ENCODE measurements around the gene HSPH1.

Gene HSPH1

DNA sequence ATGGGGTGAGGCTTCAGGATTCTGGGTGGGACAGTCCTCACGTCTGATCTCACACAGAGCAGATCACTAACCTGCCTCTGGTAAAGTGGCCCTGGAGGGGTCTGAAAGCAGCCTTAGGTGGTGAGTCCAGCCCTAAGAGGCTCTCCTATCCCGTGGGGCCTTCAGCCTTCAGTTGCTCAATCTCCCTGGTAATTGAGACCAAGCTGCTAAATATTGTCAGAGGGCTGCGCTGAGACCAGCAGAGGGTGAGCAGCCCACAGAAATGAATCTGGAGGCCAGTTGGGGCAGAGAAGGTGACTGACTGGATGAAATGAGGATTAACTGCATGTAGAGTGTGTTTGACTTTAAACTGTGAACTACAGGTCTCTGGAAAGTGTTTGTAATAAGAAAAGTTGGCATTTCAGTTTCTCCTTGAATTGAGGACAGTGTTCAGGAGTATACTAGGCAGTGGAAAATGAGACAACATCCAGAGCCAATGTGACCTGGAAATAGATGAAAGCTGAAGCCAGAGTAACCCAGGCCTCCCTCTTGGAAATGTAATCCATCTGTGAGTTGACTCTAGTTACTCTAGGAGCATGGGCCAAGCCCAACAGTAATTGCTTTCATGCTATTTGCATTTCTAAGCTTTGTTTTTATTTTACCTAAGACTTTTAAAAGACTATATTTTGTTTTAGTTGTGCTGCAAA is 14.3 kb upstream of the HSPH1 start:
- no peak for DNase-seq

DNA sequence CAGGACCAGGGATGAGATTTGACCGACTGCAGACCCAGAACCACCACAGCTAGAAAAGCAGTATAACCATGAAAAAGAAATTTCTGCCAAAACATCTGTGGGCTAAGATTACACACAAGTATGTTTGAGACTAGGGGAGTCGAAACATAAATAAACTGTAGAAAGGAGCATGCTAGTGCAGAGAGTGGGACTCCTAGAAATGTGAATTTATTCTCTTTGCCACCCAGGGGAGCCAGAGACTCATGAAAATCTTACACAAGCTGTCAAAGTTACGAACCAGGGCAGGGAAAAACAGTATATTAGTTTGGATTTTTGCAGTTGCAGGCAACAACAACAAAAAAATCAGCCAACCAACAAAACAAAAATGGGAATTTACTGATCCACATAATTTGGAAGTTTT is 12.3 kb upstream of the HSPH1 start:
- DNase-seq: peak; percentile 33

DNA sequence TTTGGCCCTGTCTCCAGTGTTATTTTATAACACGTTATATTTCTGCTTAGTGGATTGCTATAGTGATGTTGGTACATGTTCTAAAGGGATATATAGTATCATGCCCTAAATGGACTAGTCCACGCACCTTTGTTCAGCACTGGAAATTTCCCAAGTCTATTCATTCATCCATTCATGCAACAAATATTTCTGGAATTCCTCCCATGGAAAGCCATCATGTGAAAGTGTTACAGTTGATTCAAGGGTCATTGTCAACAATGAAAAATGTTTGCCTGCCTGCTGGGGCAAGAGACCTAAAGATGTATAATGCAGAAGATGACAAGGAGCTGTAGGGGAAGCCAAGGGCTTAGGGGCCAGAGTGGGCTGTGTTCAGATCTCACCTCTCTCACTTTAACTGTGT is 10.8 kb upstream of the HSPH1 start:
- peak; percentile 89 for DNase-seq

DNA sequence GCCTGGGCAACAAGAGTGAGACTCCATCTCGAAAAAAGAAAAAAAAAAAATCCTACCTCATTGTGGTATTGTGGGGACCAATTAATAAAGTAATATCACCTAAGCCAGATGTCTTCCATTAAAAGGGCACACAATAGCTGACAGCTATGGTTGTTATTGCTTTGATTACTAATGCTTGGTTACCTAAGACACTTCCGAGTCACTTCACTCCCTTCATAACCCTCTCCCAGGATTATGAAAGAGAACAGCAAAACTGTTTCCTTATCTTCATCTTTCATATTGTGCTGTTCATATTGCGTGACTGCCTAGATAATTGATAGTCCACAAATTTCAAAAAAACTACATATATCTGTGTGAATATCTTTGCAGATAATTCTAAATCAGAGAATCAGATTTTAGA is 10.3 kb upstream of the HSPH1 start:
- DNase-seq: no peak

DNA sequence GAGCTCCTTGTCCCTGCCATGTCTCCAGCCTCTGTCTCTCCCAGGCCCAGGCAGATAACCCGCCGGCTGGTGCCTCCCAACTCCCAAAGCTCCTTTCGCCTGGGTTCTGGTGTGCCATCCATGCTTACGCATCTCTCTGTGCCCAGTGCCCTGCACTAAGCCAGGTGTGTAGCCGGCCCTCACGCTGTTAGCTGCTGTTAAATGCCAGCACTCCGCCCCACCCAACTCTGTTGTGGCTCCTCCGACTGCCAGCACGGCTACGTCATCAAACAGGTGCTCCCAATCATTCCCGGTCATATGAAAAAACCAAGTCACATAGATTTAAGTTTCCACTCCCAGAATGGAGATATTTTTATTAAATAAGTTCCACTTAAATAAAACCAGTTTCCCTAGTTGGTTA is 7.0 kb upstream of the HSPH1 start:
- DNase-seq: no peak

DNA sequence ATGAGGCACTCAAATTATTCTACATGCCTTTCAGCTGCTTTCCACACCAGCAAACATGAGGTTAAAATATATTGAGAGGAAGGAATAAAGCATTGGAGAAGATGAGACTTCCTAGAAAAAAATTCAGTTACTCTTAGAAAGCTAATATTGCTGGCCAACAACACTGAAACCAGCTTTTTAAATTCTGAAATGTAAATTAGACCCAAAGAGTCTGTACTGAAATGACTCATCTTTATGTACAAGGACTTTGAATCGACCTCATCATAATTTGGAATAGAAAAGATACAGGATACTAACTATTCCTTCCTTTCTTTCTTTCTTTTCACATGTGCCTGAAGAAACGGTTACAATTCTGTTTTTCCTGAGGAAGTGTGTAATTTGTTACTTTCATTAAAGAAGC is 6.5 kb upstream of the HSPH1 start:
- DNase-seq: no peak

DNA sequence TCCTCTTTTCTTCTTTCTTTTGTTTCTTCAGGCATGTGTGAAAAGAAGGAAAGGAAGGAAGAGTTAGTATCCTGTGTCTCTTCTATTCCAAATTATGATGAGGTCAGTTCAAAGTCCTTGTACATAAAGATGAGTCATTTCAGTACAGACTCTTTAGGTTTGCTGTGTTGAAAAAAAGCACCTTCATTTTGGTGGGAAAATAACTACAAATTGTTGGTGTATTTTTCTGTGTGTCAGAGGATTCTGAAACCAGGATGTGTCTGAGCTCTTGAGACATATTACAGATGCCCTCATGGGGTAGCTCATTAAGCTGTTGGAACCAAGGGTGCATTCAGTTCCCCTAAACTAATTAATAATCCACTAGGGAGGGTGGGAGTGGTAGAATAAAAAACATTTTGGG is 5.8 kb upstream of the HSPH1 start:
- DNase-seq: no peak

DNA sequence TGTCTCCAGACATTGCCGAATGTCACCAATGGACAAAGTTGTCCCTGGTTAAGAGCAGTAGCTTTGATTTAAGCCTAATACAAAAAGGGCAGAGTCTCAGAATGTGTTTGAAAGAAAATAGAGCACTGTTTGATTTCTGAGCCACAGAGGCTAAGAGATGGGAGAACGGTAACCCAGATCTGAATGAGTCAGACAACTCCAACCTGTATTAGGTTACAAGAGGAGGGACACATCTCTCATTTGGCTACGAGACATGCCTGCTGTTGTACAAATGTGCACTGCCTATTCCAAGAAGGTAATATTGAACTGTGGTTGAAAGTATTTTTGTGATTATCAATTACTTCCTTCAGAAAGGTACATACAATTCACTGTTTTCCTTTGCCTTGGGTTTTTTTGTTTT is 4.9 kb upstream of the HSPH1 start:
- no peak for DNase-seq

DNA sequence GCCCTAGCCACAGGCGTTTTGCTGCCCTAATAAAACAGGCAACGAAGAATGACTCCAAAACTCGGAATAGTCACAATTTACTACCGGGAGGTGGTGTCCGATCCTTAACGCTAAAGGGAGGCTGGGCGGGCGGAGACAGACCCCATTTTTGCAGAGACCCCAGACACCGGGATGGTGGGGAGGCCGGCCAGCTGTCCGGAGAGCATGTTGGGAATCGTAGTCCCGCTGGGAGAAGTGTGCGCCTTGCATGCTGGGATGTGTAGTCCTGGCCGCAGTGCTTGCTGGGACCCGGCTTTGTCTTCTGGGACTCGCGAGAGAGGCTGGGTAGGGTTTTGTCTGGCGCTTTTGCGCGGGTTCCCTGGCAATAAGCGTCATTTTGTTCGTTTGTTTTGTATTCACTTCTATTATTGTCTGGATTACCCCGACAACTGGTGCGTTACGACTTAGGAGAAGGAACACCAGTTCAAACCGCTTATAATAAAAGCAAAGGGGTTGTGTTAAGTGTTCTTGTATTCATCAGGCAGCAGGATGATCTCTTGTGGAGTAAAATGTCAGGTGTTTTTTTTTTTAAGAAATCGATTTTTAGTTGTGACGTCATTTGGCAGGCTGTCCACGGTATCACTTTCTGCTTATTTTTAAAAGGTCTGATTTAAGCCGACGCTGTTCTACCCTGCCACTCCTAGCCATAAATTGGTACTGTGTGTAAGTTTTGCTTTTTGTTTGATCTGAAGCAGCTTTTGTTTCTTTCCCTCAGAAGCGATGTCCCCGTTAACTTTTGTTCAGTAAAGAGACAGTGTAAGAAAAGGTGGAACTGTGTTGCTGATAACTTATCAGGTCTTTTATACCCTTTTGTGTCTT is 676 bp upstream of the HSPH1 start:
- DNase-seq: peak; percentile 99

DNA sequence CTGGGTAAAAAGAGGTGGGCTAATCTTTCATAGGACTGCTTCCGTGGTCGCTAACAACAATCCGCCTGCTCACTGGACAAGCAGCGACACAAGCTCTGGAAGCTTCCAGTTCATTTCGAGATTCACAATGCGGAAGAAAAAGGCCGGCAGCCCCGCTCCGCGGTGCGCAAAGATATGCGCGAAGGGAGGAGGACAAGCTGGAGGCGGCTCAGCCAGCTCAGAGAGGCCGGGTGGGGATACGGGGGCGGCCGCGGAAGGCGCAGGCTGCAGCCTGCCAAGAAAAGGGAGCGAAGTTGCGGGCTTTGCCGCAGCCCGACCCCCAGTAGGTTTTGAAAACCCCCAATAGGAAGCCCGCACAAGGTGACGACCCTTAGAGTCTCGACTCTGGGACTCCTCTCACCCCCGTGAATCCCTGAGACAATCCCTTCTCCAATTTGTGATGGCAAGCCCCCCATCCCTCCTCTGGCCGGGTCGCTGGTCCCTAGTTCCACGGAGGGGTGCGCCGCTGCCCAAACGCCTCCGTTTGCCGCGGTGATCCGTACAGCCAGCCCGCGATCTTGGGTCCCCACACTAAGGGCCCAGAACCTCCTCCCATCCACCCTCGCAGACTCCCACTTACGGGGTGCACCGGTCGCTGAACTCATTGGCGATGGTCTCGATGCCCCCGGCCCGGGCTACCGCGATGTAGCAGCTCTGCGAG is 697 bp downstream of the HSPH1 start:
- peak; percentile 65 for DNase-seq

DNA sequence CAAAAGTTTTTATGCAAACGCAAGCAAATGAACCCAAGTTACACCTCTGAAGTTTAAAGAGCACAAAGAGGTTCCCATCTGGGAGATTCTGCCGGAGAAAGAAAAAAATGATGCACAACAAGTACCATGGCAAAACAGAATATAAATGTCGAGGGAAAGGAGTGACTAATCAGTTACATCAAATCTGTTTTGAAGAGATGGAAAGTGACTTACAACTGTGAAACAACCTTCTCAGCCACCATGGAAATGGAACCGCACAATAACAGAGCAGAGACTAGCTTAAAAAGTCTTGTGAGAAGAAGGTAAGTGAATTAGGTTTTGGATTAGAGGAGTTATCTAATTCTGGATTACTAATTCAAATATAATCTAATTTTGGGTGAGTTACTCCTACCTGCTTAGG is 2.4 kb downstream of the HSPH1 start:
- no peak for DNase-seq

DNA sequence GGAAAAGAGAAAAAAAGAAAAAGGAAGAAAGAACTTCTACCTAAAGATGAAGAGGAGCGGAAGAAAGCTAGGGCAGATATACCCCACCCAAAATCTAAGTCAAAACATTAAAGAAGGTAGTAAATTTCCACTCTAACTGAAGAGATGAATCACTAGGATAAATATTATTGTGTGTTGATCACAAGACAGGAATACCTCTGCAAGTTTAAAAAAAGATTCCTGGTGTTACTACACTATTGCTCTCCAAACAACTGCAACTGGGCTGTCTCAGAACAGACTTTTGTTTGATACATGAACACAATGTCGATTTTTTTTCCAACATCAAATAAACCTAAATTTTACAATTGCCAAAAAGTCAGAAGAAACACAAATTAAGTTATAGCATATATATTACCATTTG is 6.8 kb downstream of the HSPH1 start:
- DNase-seq: no peak

DNA sequence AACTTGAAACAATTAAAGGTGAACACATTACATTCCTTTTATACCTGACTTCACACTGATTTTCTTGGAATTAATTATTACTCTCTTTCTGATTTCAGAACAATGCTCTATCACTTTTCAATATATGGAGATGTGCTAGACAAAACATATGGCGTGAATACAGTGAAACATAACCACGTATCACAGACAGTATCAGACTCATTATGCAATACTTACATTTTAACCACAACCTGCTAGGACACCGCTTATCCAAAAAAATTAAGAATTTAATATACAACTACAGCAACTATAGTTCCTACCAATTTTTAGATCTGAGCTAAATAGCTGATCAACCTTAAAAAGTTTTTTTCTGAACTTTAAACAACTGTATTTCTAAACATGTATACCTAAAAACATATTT is 9.9 kb downstream of the HSPH1 start:
- DNase-seq: no peak

DNA sequence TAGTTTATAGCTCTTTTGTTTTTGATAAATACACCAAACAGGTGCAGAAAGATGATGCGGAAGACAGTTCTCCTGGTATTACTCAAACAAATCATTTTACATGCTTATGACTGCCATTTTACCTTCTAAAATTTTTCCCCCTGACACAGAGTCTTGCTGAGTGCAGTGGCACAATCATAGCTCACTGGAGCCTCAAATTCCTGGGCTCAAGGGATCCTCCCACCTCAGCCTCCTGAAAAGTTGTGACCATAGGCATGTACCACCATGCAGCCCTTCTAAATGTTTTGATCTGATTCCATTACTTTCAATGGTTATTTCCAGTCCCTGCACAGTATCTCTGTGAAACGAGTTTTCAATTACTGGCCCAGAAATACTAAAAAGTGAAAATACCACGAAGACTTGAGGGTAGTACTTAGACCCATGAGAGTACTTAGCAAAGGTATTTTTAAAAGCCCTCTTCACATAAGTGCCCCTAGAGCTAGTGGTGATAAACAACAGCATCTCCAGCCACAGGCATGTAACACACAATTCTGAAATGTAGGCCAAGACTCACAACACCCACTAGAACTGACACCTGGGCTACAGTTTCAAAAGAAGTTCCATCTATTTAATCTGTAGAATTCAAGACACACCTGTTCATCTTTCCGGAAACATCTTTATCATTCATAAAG is 11.3 kb downstream of the HSPH1 start:
- no peak for DNase-seq

DNA sequence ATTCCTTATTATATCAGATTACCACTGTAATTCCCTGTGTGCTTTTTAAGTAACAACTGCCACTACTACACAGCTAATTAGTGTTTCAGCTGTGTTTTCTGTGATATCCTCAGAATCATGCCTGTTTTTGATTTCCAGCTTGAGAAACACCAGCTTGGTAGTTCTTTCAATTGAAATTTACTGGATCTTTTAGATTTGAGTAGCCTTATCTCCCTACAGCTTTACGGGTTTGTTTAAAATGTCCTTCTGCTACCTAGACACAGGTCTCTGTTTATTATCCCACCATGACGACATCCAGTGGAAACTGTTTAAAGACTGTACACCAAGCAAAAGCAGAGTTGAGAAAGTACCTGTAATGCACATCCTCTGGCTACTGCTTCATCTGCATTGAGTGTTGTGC is 12.1 kb downstream of the HSPH1 start:
- no peak for DNase-seq

DNA sequence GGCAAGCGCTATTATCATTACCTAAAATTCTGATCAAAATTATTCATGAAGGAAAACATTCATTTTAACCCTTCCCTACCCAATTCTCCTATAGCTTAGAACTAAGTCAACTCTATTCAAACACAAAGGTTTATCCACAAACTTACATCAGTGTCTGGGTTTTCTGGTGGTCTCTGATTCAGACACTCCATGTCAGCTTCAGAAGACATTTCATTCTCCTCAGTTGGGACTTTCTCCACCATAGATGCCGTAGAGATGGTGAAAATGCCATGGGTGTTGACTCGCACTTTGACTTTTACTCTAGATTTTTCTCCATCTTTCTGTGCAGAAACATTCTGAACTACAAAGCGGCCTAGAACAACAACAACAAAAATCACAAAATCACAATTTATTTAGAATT is 16.3 kb downstream of the HSPH1 start:
- DNase-seq: no peak

DNA sequence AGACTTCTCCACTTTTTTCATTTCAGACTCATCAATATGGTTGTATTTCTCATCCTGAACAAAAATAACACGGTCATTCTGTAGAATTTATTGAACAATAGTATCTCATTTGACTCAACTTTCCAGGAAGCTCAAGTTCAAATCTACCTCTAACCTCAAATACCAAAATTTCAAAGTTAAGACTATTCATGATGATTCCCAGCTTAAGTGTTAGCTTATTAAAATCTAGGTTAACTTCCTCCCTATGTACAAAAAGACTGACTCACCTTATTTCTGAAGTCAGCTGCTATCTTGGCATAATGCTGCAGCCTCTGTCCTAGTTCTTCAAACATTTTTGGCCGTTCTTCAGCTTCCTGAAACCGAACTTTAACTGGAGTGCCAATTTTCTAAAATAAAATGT is 23.2 kb downstream of the HSPH1 start:
- no peak for DNase-seq

DNA sequence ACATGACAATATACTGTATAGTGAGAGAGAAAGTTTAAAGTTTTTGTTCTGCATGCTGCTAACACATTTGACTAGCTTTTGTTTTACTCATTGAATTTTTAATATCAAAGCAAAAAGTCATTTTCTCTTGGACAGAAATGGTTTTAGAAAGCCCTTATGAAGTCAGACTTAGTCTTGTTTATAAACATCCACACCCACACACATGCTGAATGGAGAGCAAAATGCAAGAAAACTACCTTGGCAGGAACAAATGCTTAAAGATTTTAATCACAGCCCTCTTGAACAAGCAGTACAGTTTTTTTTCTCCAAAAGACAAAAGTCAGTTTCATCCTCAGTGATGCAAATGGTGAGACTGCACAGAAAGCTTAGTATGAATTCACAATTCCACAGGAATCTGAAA is 25.0 kb downstream of the HSPH1 start:
- no peak for DNase-seq

DNA sequence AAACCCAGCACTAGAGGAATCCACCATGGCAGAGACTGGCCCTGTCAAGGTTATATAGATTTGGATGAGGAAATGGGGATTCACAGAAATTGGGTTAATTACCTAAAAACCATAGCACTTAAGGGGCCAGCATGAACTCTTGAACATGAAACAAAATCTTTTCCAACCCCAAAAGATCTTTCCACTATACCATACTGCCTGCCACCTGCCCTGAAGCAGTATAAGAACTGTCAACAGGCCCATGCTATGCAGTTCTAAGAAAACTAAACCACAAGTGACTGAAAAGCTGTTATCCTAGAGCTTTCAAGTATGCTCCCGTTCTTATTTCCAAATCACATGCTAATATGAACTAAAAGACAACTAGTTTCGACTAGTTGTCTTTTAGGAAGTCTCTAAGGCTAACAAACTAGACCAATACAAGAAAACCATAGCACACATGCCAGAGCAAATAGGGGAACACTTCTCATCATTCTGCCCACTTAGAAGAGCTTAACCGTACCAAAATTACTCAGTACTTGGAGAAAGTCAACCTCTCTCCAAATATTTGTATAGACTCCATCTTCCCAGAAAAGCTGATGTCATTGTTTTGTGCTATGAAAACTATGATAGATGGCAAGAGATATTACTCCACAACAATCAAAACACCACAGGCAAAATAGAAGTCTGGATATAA is 27.5 kb downstream of the HSPH1 start:
- no peak for DNase-seq

DNA sequence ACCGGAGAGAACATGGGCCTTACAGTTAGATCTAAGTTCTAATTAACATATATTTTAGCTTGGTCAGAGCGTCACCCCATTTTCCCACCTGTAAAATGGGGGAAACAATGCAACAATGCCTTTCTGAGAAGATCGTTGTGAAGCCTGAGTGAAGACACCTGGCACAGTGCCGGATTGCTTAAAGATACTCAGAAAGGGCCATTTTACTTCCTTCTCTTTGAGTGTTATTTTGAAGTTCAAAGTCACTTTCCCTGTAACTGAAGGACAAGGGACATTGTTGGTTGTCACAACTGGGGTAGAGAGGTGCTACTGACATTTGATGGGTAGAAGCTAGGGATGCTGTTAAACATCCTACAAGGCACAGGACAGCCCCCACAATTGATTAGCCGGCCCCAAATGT is 28.1 kb downstream of the HSPH1 start:
- no peak for DNase-seq

DNA sequence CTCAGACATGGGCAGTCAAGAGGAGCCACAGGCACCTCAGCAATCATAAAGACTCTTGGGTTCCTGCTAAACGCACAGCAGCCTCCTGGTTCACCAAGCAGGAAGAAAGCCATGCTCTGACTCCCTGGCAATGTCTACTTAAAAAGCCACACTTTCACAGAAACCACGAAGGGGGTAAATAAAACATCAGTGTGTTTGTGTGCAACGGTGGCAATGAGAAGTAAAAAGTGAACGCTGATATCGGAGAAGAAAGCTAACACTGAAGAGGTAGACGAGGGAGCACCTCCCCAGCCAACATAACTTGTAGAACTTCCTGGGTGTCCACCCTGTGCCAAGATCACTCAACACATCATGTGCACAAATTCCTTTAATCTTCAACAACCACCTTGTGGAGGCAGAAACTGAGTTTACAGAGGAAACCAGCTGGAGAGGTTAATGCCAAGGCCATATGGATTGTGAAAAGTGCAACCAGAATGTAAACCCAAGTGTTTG is 30.2 kb downstream of the HSPH1 start:
- DNase-seq: no peak

DNA sequence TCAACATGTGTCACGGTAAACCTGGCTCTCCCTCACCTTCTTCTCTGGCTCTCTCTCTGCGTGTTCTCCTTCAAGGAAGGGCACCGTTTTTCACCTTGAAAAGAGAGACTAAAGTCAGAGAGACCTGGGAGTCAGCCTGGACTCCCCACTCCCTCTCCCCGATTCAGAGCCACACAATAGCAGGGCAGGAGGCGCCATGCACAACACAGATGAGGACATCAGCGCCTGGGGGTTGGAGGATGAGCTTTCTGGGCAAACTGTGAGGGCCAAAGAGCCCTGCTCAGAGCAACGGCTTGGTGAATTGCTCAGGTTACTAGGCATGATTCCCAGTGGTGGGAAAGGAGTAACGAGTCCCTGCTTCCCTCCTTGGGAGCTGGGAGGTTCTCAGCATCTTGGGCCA is 32.3 kb downstream of the HSPH1 start:
- DNase-seq: no peak
